HG03175 (cell line): ENCODE results near the gene GDF3.
"Not testable (repeated sequence)": the region's sequence is repeated elsewhere in the genome, so short reads cannot be mapped to it uniquely, and the experiment has no call there.

Source experiments
- ATAC-seq: cut with Tn5 transposase; IDR thresholded peaks from one replicate; pipeline ENCODE4 v1.9.1; 2021; ENCODE audit warnings: mild to moderate bottlenecking, moderate library complexity; ENCODE audit not compliant: unreplicated experiment

Gene GDF3

DNA sequence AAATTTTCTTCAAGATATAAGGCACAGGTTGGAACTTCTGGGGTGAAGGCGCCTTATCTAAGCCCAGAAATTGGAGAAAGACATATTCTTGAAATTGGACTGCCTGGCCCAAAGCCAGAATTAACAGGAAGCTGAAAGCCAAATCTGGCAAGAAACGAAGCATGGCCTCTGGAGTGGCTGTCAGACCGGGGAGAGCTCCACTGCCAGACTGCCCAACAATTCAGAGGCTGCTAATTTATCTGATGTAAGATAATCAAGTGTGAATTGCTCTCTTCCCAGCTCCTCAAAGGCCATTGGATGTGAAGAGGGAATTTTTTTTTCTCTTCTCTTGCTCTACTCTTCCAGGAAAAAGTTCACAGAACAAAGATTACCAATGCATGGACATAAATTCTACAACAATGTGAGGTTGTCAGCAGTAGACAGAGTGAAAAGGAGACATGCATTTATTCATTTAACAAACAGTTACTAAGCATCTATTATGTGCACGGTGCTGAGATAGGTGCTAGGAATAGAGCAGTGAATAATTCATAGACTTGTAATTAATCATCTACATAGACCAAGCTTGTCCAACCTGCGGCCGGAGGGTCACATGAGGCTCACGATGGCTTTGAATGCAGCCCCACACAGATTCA lies at the start of gene GDF3:
Gene GDF3 (minus strand): TSS at position 210 of the 632 bp plus-strand sequence. CDS start 47 bp downstream, at position 163.
- ATAC-seq = no peak

DNA sequence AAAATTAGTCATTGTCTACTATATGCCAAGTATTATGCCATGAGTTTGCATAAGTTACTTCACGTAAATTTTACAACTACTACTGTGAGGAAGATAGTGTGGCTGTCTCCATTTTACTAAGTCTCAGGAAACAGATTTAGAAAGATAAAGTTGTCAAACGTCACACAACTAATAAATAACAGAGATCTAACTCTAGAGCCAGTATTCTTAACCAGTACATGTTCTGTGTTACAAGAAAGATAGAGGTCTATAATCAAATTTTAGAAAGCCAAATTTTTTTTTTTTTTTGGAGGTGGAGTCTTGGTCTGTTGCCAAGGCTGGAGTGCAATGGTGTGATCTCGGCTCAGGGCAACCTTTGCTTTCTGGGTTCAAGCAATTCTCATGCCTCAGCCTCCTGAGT lies 37.4 kb upstream of the GDF3 start:
- no peak for ATAC-seq

DNA sequence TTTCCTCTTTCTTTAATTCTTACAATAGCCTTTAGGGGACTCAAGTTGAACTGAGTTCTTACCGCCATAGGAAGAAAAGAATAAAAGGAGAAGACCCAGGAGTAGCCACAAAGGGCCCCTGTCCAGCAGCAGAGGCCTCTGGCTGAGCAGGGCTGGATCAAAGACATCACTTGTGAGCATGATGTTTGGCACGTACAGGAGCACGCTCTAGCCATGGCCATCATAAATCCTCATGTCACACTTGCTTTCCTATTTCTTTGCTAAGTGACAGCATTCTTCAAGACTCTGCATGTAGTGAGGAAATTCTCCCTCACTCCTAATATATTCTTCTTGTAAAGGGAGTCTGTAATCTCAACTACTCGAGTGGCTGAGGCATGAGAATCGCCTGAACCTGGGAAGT lies 35.9 kb upstream of the GDF3 start:
- ATAC-seq = no peak

DNA sequence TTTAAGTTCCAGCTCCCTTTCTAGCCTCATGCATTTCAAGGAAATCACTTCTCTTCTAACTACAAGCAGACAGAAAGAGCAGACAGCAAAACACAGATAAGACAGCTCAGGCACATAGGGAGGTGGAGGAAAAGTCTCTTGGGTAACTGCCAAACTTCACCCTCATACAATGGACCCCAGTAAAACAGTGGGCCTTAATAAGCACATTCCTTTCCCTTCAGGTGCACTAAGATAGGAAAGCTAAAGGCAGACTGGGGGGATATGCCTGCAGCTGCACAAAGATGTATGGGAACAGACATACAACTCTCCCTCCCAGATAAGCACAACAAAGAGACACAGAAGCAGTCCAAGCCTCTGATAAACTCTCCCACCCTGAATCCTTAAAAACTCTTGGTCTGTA lies 35.4 kb upstream of the GDF3 start:
- not testable (repeated sequence) for ATAC-seq

DNA sequence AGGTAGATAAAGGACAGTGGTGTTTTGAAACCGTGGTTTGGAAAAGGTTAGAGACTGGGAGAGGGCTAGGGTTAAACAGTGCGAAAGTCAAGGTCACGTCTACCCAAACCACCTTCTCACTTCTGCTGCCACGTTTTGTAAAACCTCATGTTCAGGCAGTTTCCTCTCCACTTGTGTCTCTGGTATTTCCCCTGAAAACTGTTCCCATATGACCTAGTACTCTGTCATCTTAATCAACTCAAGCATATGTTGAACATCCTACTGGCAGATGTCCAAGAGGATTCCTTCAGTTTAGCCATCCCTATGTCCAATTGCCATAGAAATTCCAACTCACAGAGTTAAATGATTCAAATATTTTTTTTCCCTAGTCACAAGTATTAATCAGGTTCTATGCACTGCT lies 34.2 kb upstream of the GDF3 start:
- no peak for ATAC-seq

DNA sequence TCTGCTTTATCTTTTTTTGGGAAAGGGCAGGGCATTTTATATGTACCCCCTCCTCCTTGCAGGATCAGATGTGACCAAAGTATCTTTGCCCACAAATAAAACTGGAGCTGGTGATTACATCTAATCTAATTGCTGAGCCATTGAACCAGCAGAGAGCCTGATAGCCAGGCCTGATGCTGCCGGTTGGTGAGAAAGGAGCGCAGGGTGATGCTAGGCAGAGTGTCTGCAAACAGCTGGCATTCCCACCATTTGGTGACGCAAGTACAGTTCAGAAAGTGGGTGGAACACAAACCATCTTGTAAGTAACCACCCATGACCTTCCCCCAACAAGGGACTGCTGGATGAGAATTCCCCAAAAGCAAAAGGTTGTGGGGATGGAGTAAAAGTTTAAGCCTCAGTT lies 28.4 kb upstream of the GDF3 start:
- ATAC-seq = no peak

DNA sequence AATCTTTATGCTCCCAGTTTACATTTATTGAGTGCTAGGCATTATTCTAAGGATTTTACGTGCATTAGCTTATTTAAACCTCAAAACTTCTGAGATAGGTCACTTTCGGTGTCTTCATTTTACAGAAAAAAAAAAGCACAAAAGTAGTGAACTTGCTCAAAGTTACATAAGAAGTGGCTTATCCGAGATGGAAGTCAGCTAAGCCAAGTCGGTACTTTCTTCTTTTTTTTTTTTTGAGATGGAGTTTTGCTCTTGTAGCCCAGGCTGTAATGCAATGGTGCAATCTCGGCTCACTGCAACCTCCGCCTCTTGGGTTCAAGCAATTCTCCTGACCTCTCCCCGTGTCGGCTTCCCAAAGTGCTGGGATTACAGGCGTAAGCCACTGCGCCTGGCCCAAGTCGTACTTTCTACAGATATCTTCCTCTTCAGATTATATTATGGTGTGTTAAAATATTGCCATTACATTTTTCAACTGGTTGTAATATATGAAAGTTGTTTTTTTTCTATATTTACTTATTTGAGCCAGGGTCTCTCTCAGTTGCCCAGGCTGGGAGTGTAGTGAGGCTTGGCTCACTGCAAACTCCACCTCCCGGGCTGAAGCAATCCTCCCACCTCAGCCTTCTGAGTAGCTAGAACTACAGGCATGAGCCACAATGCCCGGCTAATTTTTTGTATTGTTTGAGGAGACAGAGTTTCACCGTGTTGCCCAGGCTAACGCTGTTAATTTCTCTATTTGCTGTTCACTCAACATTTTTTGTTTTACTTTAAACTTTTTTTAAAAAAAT lies 24.6 kb upstream of the GDF3 start:
- no peak for ATAC-seq

DNA sequence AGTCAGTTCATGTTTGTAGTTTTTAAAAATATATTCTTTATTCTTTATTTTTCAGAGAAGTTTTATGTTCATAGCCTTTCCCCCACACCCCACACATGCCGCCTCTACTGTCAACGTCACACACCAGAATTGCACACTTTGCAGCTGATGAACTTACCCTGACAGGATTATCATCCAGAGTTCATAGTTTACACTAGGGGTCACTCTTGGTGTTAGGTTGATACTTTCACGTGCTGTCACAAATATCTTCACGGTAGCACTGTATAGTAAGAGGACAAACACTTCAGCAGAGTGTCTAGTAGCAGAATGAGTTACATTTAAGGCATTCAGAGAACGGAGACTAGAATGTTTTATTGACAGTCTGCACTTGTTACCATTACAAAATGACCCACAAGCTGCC lies 20.8 kb upstream of the GDF3 start:
- ATAC-seq = no peak

DNA sequence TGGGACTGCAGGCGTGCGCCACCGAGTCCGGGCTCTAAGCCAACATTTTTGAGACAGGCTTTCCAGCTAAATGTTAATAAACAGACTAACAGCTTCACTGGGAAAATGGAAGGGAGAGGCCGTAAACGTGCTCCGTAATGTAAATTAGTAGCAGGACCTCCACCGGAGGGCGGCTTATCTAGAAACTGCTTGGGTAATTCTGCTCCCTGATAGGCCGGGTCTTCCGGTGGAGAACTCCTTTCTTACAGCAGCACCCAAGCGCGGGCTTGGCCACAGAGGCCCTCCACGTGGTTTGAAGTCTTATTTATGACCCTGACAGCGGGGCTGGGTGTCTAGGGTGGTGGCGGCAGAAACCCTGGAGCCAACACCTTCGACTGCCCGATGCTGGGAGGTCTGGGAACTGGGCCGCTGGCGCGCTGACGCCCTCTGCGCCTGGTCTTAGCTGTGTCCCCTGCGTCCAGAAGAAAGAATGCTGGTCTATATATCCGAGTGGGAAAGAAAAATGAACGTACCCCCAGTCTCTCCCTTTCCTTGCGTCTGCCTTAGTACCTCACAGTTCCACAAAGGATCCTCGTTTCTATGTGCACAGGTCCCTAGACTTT lies 17.4 kb upstream of the GDF3 start:
- ATAC-seq = no peak

DNA sequence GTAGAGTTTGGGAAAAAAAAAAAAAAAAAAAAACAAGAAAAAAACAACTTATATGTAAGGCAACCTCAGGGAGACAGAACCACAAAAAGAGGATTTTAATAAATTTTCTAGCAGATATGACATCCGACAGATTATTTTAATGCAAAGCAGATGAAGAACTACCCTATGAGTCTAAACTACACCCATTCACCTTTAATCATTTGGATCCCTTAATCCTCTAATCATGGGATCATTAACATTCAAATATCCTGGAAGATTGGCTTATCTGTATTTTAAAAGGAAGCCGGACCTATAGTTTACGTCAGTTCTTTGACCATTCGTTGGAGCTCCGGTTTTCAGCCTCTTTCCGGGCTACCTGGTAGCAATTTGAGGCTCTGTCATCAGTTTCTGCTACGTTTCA lies 15.6 kb upstream of the GDF3 start, which contains the start of gene DPPA3:
Gene DPPA3 (plus strand): TSS at position 301 of the 400 bp plus-strand sequence. CDS start 138 bp downstream, outside the sequence.
- no peak for ATAC-seq

DNA sequence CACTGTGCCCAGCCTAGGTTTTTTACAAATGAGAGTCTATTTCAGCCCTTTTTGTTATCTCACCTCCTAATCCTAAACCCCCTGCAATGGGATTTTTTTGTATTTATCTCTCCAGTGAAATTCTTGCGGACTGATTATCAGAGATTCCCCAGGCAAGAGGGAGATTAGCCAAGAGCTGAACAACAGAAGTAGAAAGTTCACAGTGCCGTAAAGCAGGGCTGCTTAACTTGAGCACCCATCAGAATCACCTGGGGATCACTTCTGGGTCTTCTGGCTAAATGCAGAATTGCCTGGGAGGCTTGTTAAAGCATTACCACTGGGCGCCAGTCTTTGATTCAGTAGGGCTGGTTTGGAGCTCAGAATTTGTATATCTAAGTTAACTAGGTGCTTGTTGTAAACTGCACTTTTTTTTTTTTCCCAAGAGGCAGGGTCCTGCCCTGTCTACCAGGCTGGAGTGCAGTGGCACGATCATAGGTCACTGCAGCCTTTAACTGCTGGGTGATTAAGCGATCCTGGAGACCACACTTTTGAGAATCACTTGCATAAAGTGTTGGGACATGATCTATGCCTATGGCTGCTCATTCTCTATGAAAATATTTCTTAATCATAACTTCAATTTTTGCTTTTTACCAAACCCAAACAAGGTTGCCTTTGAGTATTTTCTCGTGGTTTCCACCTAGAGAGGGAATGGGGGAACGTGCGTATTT lies 14.5 kb upstream of the GDF3 start:
- no peak for ATAC-seq

DNA sequence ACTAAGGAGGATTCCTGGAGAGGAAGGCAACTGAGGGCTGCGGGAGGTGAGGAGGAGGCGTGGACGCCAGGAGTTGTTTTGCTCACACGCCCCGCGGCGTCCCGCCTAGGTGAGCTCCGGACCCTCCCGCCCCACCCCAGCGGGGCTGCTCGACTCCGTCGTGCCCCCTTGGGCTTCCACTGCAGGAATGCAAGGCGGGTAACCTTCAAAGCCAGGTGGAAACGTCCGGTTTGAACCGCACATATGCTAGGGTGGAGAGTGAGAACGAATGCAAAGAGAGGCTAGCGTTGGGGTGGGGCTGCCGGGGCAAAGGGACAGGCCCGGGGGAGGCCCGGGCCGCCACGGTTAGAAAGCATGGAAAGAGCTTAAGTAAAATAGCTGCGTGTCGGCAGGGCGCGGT lies 10.3 kb upstream of the GDF3 start:
- ATAC-seq = no peak

DNA sequence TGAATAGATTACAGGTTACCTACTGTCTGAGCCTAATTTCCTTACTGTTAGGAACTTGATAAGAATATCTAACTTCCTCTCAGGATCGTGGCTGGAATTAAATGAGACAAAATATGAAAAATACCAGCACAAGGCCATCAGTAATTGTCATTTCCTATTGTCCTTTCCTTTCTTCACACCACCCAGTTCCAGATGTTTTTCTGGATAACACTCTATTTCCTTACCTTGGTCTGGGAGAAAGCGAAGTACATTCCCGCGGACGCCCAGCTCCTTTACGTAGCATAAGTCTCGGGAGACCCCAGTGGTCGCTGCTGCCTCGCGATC lies 376 bp downstream of the GDF3 start:
- ATAC-seq = no peak

DNA sequence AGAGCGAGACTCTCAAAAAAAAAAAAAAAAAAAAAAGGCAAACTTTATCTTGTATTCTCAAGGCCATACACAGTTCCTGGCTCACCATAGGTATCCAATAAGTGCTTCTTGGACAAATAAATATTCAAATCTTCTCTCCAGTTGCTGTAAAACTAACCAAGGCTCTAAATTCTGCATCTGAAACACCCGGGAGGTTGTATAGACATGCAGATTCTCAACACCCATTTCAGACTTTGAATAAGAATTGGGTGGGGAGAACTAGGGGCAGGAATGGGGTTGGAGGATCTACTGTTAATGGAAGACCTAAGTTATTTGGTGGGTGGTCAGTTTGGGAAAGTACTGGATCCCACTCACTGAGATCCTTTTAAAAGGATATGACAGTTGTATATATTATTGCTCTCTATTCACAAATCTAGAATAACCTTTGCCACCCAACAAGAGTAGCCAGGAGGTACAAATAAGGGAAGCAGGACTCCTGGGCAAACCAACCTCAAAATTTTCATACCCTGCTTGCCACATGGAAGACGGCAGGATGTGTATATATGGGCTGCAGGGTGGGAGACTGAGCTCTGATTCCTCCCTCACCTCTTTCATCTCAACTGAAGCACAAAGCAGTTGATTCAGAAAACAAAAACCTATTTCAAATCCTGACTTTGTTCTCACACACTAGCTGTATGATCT lies 879 bp downstream of the GDF3 start:
- no peak for ATAC-seq

DNA sequence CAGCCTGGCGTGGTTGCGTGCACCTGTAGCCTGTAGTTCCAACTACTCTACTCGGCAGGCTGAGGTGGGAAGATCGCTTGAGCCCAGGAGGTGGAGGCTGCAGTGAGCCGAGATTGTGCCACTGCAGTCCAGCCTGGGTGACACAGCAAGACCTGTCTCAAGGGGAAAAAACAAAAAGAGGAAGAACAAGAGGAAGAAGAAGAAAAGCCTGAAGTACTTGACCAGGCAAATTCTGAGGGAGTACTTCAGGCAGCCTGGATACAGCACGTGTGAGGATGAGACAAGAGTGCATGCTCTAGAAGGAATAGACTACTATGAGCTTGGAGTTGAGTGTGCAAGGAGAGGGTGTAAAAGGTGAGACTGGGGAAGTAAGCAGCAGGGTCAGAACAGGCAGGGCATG lies 1.8 kb downstream of the GDF3 start:
- ATAC-seq = no peak

DNA sequence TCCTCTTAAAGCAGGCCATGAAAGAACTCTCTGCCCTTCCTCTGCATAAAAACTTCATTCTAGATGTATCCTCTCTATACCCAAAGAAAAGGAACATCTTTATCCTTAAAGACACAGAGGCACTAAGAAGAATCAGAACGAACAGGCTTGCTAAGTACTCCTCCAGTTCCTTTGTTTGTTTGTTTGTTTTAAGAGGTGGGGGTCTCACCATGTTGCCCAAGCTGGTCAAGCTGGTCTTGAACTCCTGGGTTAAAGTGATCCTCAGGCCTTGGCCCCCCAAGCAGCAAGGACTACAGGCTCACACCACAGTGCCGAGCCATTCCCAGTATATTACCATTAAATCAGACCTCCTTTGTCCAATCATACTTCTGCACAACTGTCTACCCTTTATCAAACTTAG lies 14.0 kb downstream of the GDF3 start:
- ATAC-seq = no peak

DNA sequence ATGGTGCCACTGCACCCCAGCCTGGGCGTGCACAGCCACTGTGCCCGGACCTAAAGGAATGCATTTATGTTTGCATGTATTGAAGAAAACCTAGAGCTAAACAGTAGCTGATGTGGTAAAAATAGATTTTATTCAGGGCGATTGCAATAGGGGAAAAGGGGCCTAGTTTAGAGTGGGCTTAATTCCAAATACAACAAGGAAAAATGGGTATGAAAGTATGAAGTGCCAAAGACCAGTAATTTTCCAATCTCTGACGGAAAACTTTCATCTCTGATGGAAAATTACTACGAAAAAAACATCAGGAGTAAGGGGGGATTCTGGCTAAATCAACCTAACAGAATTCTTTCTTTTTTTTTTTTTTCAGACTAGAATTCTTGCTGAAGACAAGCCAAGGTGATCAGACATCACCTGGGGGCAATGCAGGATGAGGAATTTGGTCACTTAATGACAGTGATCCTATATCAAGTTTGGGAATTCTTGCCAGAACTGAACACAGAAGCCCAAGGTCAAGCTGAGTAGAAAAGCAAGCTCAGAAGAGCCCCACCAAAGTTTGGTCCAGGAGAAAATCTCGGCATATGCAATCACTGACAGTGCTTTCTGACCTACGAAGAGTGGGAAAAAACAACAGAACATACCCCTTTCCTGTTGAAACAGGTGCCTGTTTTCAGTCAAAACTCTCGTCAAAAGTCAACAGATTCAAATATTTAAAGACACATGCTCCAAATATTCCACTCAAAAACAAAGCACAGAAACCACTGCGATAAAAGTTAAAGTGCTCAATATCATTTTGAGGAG lies 16.1 kb downstream of the GDF3 start:
- no peak for ATAC-seq

DNA sequence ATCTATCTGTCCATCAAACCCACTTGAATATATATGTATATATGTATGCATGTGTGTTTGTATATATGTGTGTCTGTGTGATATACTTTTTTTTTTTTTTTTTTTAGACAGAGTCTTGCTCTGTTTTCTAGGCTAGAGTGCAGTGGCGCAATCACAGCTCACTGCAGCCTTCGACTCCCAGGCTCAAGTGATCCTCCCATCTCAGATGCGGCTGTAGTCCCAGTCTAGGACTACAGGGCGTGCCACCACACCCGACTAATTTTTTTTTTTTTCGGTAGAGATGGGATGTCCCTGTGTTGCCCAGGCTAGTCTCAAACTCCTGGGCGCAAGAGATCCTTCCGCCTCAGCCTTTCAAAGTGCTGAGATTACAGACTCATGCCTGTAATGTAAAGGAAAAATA lies 16.8 kb downstream of the GDF3 start:
- ATAC-seq = no peak

DNA sequence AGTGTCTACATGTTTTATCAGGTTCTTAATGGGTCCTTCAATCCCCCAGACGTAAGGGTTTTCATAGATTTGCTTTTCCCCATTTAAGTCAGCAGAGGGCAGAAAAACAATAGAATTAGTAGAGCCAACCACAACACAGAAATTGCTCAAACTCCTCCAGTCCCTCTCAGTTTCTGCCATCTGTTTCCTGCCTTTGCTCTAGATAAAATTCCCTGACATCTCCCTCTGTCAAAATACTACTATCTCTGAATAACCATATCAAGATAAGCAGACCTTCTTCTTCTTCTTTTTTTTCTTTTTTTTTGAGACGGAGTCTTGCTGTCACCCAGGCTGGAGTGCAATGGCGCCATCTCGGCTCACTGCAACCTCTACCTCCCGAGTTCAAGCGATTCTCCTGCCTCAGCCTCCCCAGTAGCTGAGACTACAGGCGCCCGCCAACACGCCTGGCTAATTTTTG lies 18.1 kb downstream of the GDF3 start:
- not testable (repeated sequence) for ATAC-seq

DNA sequence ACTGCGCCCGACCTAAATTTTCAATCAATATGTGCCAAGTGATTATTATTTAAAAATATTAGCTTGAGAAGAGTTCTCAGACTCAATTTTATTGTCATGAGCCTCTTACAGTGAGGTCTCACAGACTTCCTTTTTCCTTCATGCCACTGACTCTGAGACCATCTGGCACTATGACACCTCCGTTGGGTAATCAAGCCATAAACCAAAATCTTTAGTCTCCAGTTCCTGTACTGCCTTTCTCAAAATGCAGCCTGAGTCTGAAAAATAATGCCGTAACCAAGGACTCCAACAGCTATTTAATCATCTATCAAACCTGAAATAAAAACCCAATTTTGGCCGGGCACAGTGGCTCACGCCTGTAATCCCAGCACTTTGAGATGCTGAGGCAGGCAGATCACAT lies 20.1 kb downstream of the GDF3 start:
- not testable (repeated sequence) for ATAC-seq
